A549 (cell line): ENCODE results near the gene ANKS6. TPM values are rescaled to one million over a fixed set of nuclear protein-coding genes. Genes with fewer than 3 reads are reported as not detected.

ENCODE experiments used
- ATAC-seq, 2 experiments: fragments of 200-7000 bp in 1 of 2; fragments of >200 bp in 1 of 2; cut with Nextera tagmentation in 1 of 2; cut with Tn5 transposase in 1 of 2; 3 replicates each; pipeline versions ENCODE4 v1.8.0 to v1.9.1; 2018 to 2020; ENCODE audit warnings: mild to moderate bottlenecking in 1 of 2, moderate library complexity in 1 of 2
- CTCF ChIA-PET: fragments of 300-600 bp; sonication (Branson Sonifier 250); formaldehyde crosslinking; extraction: SDS; loops from one replicate; lab custom pipeline; 2021; ENCODE audit warnings: antibody characterized with exemption, inconsistent platforms; lab: Yijun Ruan, JAX
- POLR2A ChIA-PET: fragments of 350-600 bp; formaldehyde crosslinking; extraction: SDS; loops from one replicate; lab custom pipeline; 2021; ENCODE audit warnings: antibody characterized with exemption, inconsistent platforms; lab: Yijun Ruan, JAX
- DNase-seq, 2 experiments: peaks; one replicate each; pipeline versions ENCODE4 v3.0.0 to v3.0.0-alpha.2; 2011 to 2016; ENCODE audit warnings: low read depth in 1 of 2, low spot score in 1 of 2
- FAIRE-seq: peaks from 2 replicates; lab custom pipeline; 2011; peaks lifted over from hg19 to GRCh38; lab: Jason Lieb, UNC
- H3K27ac ChIP-seq, 2 experiments: fragments of >200 bp; sonication (Bioruptor Twin); formaldehyde crosslinking; 3 replicates each; pipeline ENCODE4 v1.5.1; 2016 to 2017
- H3K4me1 ChIP-seq: fragments of >200 bp; sonication (Bioruptor Twin); formaldehyde crosslinking; 3 replicates; pipeline ENCODE4 v1.6.1; 2016
- H3K4me2 ChIP-seq: fragments of >200 bp; sonication (Bioruptor Twin); formaldehyde crosslinking; 3 replicates; pipeline ENCODE4 v1.6.1; 2016
- H3K4me3 ChIP-seq: fragments of >200 bp; sonication (Bioruptor Twin); formaldehyde crosslinking; 3 replicates; pipeline ENCODE4 v1.5.1; 2016
- H3K9me3 ChIP-seq: fragments of >200 bp; sonication (Bioruptor Twin); formaldehyde crosslinking; 3 replicates; pipeline ENCODE4 v1.6.1; 2016
- BHLHE40 ChIP-seq: IDR thresholded peaks from 2 replicates; pipeline ENCODE4 v1.6.1; 2012; ENCODE audit warnings: low read depth, low read length, inconsistent platforms
- CBX2 ChIP-seq: fragments of 200-600 bp; sonication (generic); IDR thresholded peaks from 2 replicates; pipeline ENCODE4 v1.6.1; 2016; ENCODE audit warnings: low read depth, mild to moderate bottlenecking, borderline replicate concordance
- CEBPB ChIP-seq, 2 experiments: fragments of >200 bp in 1 of 2; sonication (Bioruptor Twin) in 1 of 2; formaldehyde crosslinking in 1 of 2; IDR thresholded peaks; 2 replicates each; pipeline ENCODE4 v1.6.1; 2012 to 2016
- CHD2 ChIP-seq: fragments of 150-350 bp; IDR thresholded peaks from 2 replicates; pipeline ENCODE4 v1.6.1; 2014; ENCODE audit warnings: low read length; ENCODE audit not compliant: partially characterized antibody
- CHD4 ChIP-seq: fragments of 200-600 bp; sonication (generic); IDR thresholded peaks from 2 replicates; pipeline ENCODE4 v1.6.1; 2016; ENCODE audit warnings: antibody characterized with exemption, mild to moderate bottlenecking, borderline replicate concordance
- EHMT2 ChIP-seq: fragments of 200-600 bp; sonication (generic); IDR thresholded peaks from 2 replicates; pipeline ENCODE4 v1.6.1; 2016; ENCODE audit warnings: antibody characterized with exemption, low read depth, mild to moderate bottlenecking, moderate library complexity
- FOSL2 ChIP-seq, 2 experiments: fragments of 450-650 bp in 1 of 2; fragments of >200 bp in 1 of 2; sonication (Bioruptor Twin) in 1 of 2; formaldehyde crosslinking; IDR thresholded peaks; 2 replicates each; pipeline versions ENCODE4 v1.5.0 to v1.6.1; 2016 to 2020; ENCODE audit warnings: mild to moderate bottlenecking in 1 of 2, moderate library complexity in 1 of 2
- FOXS1 ChIP-seq: fragments of 250-450 bp; sonication (Bioruptor Pico); IDR thresholded peaks from 2 replicates; pipeline ENCODE4 v1.5.0; 2020; ENCODE audit warnings: mild to moderate bottlenecking, moderate library complexity
- HDAC2 ChIP-seq: fragments of 200-600 bp; sonication (generic); IDR thresholded peaks from 2 replicates; pipeline ENCODE4 v1.6.1; 2016
- HEYL ChIP-seq: fragments of 250-450 bp; sonication (Bioruptor Pico); IDR thresholded peaks from 2 replicates; pipeline ENCODE4 v1.8.0; 2021; ENCODE audit warnings: mild to moderate bottlenecking, moderate library complexity
- HOXB13 ChIP-seq: fragments of 250-450 bp; sonication (Bioruptor Pico); IDR thresholded peaks from 2 replicates; pipeline ENCODE4 v1.5.0; 2020; ENCODE audit warnings: low read depth, mild to moderate bottlenecking, moderate library complexity
- JUN ChIP-seq, 2 experiments: fragments of >200 bp; sonication (Bioruptor Twin); formaldehyde crosslinking; IDR thresholded peaks; 2 replicates in 1 of 2; 3 replicates in 1 of 2; pipeline ENCODE4 v1.6.1; 2016 to 2017
- JUNB ChIP-seq: fragments of >200 bp; sonication (Bioruptor Twin); formaldehyde crosslinking; IDR thresholded peaks from 2 replicates; pipeline ENCODE4 v1.6.1; 2016
- KDM5A ChIP-seq: fragments of 200-600 bp; sonication (generic); IDR thresholded peaks from 2 replicates; pipeline ENCODE4 v1.6.1; 2016; ENCODE audit warnings: antibody characterized with exemption, mild to moderate bottlenecking
- MAFK ChIP-seq: fragments of 450-650 bp; IDR thresholded peaks from 2 replicates; pipeline ENCODE4 v1.6.1; 2014; ENCODE audit not compliant: partially characterized antibody
- MAZ ChIP-seq: fragments of 150-350 bp; IDR thresholded peaks from 2 replicates; pipeline ENCODE4 v1.6.1; 2014; ENCODE audit warnings: antibody characterized with exemption, low read depth, low read length, borderline replicate concordance
- MYC ChIP-seq: IDR thresholded peaks from 2 replicates; pipeline ENCODE4 v1.6.1; 2012; ENCODE audit warnings: mild to moderate bottlenecking, inconsistent platforms, low read length, improper control_type of control experiment, borderline replicate concordance
- NR3C1 ChIP-seq: fragments of >200 bp; sonication (Bioruptor Twin); formaldehyde crosslinking; IDR thresholded peaks from 3 replicates; pipeline ENCODE4 v1.6.1; 2017
- POLR2AphosphoS2 ChIP-seq: conservative IDR thresholded peaks from 2 replicates; pipeline ENCODE4 v1.6.1; 2012; ENCODE audit warnings: low read length, improper control_type of control experiment, inconsistent platforms
- RAD21 ChIP-seq, 2 experiments: fragments of >200 bp in 1 of 2; sonication (Bioruptor Twin) in 1 of 2; formaldehyde crosslinking in 1 of 2; IDR thresholded peaks in 1 of 2; conservative IDR thresholded peaks in 1 of 2; 2 replicates in 1 of 2; 3 replicates in 1 of 2; pipeline ENCODE4 v1.6.1; 2012 to 2018; ENCODE audit warnings: inconsistent platforms in 1 of 2
- RARB ChIP-seq: fragments of 250-450 bp; sonication (Bioruptor Pico); IDR thresholded peaks from 2 replicates; pipeline ENCODE4 v1.8.0; 2021; ENCODE audit warnings: mild to moderate bottlenecking, moderate library complexity
- RCOR1 ChIP-seq: fragments of 150-350 bp; IDR thresholded peaks from 2 replicates; pipeline ENCODE4 v1.6.1; 2014; ENCODE audit warnings: antibody characterized with exemption, low read length, low read depth
- RFX5 ChIP-seq: fragments of 450-650 bp; IDR thresholded peaks from 2 replicates; pipeline ENCODE4 v1.7.1; 2014; ENCODE audit warnings: antibody characterized with exemption, mild to moderate bottlenecking, moderate library complexity
- RNF2 ChIP-seq: fragments of 200-600 bp; sonication (generic); IDR thresholded peaks from 2 replicates; pipeline ENCODE4 v1.6.1; 2016; ENCODE audit warnings: low read depth, mild to moderate bottlenecking, antibody characterized with exemption, moderate library complexity, borderline replicate concordance
- SMC3 ChIP-seq: fragments of >200 bp; sonication (Bioruptor Twin); formaldehyde crosslinking; IDR thresholded peaks from 3 replicates; pipeline ENCODE4 v1.6.1; 2018; ENCODE audit warnings: inconsistent platforms
- TFCP2L1 ChIP-seq: fragments of 250-450 bp; sonication (Bioruptor Pico); IDR thresholded peaks from 2 replicates; pipeline ENCODE4 v1.5.0; 2021; ENCODE audit warnings: mild to moderate bottlenecking
- TP53 ChIP-seq: fragments of 250-450 bp; sonication (Bioruptor Pico); IDR thresholded peaks from 2 replicates; pipeline ENCODE4 v1.5.0; 2021; ENCODE audit warnings: mild to moderate bottlenecking, moderate library complexity
- ZFP36 ChIP-seq: fragments of 450-650 bp; IDR thresholded peaks from 2 replicates; pipeline ENCODE4 v1.6.1; 2014; ENCODE audit warnings: borderline replicate concordance; ENCODE audit not compliant: partially characterized antibody
- ZSCAN20 ChIP-seq: fragments of 250-450 bp; sonication (Bioruptor Pico); IDR thresholded peaks from 2 replicates; pipeline ENCODE4 v1.8.0; 2022; ENCODE audit warnings: mild to moderate bottlenecking, moderate library complexity
- WGBS: methylation state at CpG from one replicate; pipeline ENCODE4 v1.1.6; 2017; ENCODE audit errors: missing lambda C conversion rate; 5-methylcytosine and 5-hydroxymethylcytosine counted together
- polyA plus RNA-seq, 4 experiments: library from polyadenylated mRNA; depleted of rRNA in 3 of 4; stranded (reverse); fragments of >200 nt; fragmentation: RNase III in 1 of 4; extraction: RNeasy Plus Mini Kit Qiagen cat#74134 plus additional on column Dnase treatment in 1 of 4; gene quantifications; 2 replicates in 3 of 4; 3 replicates in 1 of 4; pipeline ENCODE4 v1.2.3, GENCODE V29; 2011 to 2017
- TF ChIP-seq, protein P1 (sequence below): IDR thresholded peaks from 2 replicates; pipeline ENCODE4 v1.6.1; 2012
- TF ChIP-seq, protein P2 (sequence below): fragments of 150-350 bp; IDR thresholded peaks from 2 replicates; pipeline ENCODE4 v1.6.1; 2014; ENCODE audit warnings: low read depth, mild to moderate bottlenecking, low read length
- TF ChIP-seq, protein P3 (sequence below): fragments of >200 bp; sonication (Bioruptor Twin); formaldehyde crosslinking; IDR thresholded peaks from 3 replicates; pipeline ENCODE4 v1.6.1; 2016
- TF ChIP-seq, protein P4 (sequence below): fragments of 250-450 bp; sonication (Bioruptor Pico); IDR thresholded peaks from 2 replicates; pipeline ENCODE4 v1.5.0; 2020; ENCODE audit warnings: low read depth, mild to moderate bottlenecking, moderate library complexity
- TF ChIP-seq, protein P5 (sequence below): fragments of 450-650 bp; IDR thresholded peaks from 2 replicates; pipeline ENCODE4 v1.6.1; 2014; ENCODE audit warnings: antibody characterized with exemption
- TF ChIP-seq, protein P6 (sequence below): fragments of 250-450 bp; sonication (Bioruptor Pico); IDR thresholded peaks from 2 replicates; pipeline ENCODE4 v1.5.0; 2021; ENCODE audit warnings: mild to moderate bottlenecking, moderate library complexity, borderline replicate concordance

The ANKS6 gene
- polyA plus RNA-seq, 2 of the 4 experiments (the other 2 are of a cell fraction), result 14.7 to 15.2 TPM

DNA sequence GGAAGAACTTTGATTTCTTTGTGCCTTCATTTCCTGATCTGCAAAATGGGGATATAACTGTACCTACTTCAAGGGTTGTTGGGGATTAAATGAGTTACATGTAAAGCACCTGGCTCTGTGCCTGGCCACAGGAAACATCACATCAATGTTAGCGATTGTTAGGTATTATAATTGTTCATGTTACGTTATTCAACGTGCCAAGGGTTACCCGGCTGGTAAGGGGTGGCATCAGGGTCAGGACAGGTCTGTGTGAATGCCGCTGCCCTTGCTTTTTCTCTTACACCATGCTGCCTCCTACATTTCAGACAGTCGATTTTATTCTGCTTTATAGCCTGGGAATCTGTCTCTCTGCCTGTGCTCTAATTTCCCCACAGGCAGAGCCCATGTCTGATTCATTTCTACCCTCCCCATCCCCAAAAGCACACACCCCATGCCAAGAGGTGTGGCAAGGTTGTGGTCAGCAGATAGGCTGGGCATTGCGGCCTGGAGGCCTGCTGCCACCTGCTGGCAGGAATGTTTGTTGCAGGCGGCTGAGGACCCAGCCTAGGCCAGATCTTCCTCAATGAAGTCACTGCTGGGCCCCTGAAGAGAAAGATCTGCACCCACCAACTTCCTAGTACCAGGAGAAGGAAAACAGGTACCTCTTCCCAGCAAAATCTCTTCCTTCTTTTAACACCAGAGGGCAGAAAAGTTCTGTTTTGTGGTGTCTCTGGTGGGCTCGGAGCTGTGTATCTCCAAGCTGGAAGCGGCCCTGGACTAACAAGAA lies 5.3 kb downstream of the ANKS6 start:
- POLR2A ChIA-PET, result no interaction called here
- FAIRE-seq (no peak), ATAC-seq (peak; percentile 66 to 95)
- TF ChIP-seq CEBPB (IDR thresholded peaks at IDR 0.05) (peak in 1 of 2 experiments; percentile 46; a peak in 1 of 4 replicates), FOXS1 (CRISPR knock-in tag) (no peak), RARB (CRISPR knock-in tag) (no peak), BHLHE40 (no peak), HDAC2 (no peak), TP53 (CRISPR knock-in tag) (no peak), ZSCAN20 (CRISPR knock-in tag) (no peak), HOXB13 (CRISPR knock-in tag) (no peak), TFCP2L1 (CRISPR knock-in tag) (no peak), JUNB (no peak), NR3C1 (no peak), POLR2AphosphoS2 (no peak), EHMT2 (no peak), MAZ (no peak), KDM5A (no peak), HEYL (CRISPR knock-in tag) (no peak), FOSL2 (IDR thresholded peaks at IDR 0.05) (no peak), FOSL2 (CRISPR knock-in tag; IDR thresholded peaks at IDR 0.05) (no peak), CHD2 (no peak), JUN (IDR thresholded peaks at IDR 0.05) (peak in 1 of 2 experiments; percentile 35; a peak in 1 of 5 replicates), ZFP36 (no peak), CHD4 (no peak), RCOR1 (no peak), RFX5 (no peak), CBX2 (no peak), MAFK (no peak), SMC3 (peak; percentile 45; the same call in 2 of the 3 replicates), RAD21 (conservative IDR thresholded peaks at IDR 0.05 in 1 of 2, IDR thresholded peaks at IDR 0.05 in 1 of 2) (peak; percentile 65 to 70), MYC (no peak), RNF2 (no peak)
- TF ChIP-seq, protein P1, sequence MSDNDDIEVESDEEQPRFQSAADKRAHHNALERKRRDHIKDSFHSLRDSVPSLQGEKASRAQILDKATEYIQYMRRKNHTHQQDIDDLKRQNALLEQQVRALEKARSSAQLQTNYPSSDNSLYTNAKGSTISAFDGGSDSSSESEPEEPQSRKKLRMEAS, result no peak
- TF ChIP-seq, protein P2, sequence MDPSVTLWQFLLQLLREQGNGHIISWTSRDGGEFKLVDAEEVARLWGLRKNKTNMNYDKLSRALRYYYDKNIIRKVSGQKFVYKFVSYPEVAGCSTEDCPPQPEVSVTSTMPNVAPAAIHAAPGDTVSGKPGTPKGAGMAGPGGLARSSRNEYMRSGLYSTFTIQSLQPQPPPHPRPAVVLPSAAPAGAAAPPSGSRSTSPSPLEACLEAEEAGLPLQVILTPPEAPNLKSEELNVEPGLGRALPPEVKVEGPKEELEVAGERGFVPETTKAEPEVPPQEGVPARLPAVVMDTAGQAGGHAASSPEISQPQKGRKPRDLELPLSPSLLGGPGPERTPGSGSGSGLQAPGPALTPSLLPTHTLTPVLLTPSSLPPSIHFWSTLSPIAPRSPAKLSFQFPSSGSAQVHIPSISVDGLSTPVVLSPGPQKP, result no peak
- TF ChIP-seq, protein P3, sequence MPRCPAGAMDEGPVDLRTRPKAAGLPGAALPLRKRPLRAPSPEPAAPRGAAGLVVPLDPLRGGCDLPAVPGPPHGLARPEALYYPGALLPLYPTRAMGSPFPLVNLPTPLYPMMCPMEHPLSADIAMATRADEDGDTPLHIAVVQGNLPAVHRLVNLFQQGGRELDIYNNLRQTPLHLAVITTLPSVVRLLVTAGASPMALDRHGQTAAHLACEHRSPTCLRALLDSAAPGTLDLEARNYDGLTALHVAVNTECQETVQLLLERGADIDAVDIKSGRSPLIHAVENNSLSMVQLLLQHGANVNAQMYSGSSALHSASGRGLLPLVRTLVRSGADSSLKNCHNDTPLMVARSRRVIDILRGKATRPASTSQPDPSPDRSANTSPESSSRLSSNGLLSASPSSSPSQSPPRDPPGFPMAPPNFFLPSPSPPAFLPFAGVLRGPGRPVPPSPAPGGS, result no peak
- TF ChIP-seq, protein P4, sequence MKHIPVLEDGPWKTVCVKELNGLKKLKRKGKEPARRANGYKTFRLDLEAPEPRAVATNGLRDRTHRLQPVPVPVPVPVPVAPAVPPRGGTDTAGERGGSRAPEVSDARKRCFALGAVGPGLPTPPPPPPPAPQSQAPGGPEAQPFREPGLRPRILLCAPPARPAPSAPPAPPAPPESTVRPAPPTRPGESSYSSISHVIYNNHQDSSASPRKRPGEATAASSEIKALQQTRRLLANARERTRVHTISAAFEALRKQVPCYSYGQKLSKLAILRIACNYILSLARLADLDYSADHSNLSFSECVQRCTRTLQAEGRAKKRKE (CRISPR knock-in tag), result no peak
- TF ChIP-seq, protein P5, sequence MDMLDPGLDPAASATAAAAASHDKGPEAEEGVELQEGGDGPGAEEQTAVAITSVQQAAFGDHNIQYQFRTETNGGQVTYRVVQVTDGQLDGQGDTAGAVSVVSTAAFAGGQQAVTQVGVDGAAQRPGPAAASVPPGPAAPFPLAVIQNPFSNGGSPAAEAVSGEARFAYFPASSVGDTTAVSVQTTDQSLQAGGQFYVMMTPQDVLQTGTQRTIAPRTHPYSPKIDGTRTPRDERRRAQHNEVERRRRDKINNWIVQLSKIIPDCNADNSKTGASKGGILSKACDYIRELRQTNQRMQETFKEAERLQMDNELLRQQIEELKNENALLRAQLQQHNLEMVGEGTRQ, result no peak
- TF ChIP-seq, protein P6, sequence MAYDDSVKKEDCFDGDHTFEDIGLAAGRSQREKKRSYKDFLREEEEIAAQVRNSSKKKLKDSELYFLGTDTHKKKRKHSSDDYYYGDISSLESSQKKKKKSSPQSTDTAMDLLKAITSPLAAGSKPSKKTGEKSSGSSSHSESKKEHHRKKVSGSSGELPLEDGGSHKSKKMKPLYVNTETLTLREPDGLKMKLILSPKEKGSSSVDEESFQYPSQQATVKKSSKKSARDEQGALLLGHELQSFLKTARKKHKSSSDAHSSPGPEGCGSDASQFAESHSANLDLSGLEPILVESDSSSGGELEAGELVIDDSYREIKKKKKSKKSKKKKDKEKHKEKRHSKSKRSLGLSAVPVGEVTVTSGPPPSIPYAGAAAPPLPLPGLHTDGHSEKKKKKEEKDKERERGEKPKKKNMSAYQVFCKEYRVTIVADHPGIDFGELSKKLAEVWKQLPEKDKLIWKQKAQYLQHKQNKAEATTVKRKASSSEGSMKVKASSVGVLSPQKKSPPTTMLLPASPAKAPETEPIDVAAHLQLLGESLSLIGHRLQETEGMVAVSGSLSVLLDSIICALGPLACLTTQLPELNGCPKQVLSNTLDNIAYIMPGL (CRISPR knock-in tag), result no peak

More for the DNA sequence above, 5.3 kb downstream of the ANKS6 start:
- peak overlapping the region; percentile 49; the same call in 2 of the 3 replicates for H3K4me2 ChIP-seq
- H3K4me1 ChIP-seq, result peaks cover 24% of the 10 kb centered on the region
- peak; percentile 77 to 81 for DNase-seq
- CTCF ChIA-PET, result interaction anchor here (0.6 to 10.9 kb wide), 20 partner anchors 11 to 605 kb away, joined by 3 to 146 read pairs (median 4); partner anchors contain the start of genes GABBR2 and GALNT12
- 39% methylated on average over 10 of the region's 10 CpGs for WGBS
- H3K9me3 ChIP-seq, result no peaks in the 10 kb centered on the region
- H3K4me3 ChIP-seq, result no peak overlapping the region
- H3K27ac ChIP-seq, result peak overlapping the region in 1 of 2 experiments; percentile 53; a peak in 2 of 6 replicates
